ENCODE data around the gene CRYBB2. TPM values are rescaled to one million over a fixed set of nuclear protein-coding genes. Genes with fewer than 3 reads are reported as not detected.

Gene CRYBB2
- polyA plus RNA-seq, 1 of the 3 experiments (the other 2 are of a cell fraction): 0.69 TPM

- WGBS (ENCODE audit: low lambda C conversion rate): 63% methylated on average over 3 of the region's 3 CpGs
- H3K4me1 ChIP-seq (ENCODE audit: control insufficient read depth in 1 of 2, insufficient read depth in 2 of 2, low read depth in 1 of 2, low read length in 1 of 2): no peaks in the 10 kb centered on the region
- TF ChIP-seq EZH2phosphoT487 (IDR thresholded peaks at IDR 0.05; ENCODE audit: borderline replicate concordance, low read depth): no peak
- no peak for TF ChIP-seq MEF2A (IDR thresholded peaks at IDR 0.05; ENCODE audit: borderline replicate concordance, low read depth)
- TF ChIP-seq MXI1 (IDR thresholded peaks at IDR 0.05; ENCODE audit: low read depth, low read length): no peak
- TF ChIP-seq, protein P1, sequence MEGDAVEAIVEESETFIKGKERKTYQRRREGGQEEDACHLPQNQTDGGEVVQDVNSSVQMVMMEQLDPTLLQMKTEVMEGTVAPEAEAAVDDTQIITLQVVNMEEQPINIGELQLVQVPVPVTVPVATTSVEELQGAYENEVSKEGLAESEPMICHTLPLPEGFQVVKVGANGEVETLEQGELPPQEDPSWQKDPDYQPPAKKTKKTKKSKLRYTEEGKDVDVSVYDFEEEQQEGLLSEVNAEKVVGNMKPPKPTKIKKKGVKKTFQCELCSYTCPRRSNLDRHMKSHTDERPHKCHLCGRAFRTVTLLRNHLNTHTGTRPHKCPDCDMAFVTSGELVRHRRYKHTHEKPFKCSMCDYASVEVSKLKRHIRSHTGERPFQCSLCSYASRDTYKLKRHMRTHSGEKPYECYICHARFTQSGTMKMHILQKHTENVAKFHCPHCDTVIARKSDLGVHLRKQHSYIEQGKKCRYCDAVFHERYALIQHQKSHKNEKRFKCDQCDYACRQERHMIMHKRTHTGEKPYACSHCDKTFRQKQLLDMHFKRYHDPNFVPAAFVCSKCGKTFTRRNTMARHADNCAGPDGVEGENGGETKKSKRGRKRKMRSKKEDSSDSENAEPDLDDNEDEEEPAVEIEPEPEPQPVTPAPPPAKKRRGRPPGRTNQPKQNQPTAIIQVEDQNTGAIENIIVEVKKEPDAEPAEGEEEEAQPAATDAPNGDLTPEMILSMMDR (IDR thresholded peaks at IDR 0.05): no peak
- TF ChIP-seq FOXJ3 (CRISPR knock-in tag; IDR thresholded peaks at IDR 0.05): no peak
- TF ChIP-seq USF1 (IDR thresholded peaks at IDR 0.05; ENCODE audit: borderline replicate concordance, low read depth): no peak
- no peak for TF ChIP-seq RCOR1 (IDR thresholded peaks at IDR 0.05; ENCODE audit: low read length)
- no peak for TF ChIP-seq TCF12 (IDR thresholded peaks at IDR 0.05)
- no peak for TF ChIP-seq FOXM1 (IDR thresholded peaks at IDR 0.05; ENCODE audit: low read depth)
- H3K9me3 ChIP-seq: no peaks in the 10 kb centered on the region
- H3K4me2 ChIP-seq: no peak overlapping the region
- no peak overlapping the region for H3K4me3 ChIP-seq (ENCODE audit: low read depth in 2 of 2, low read length in 1 of 2)
- no peaks in the 10 kb centered on the region for H3K36me3 ChIP-seq (replicated peaks in 1 of 2; ENCODE audit: control insufficient read depth in 1 of 2, insufficient read depth in 2 of 2, low read length in 1 of 2)
- POLR2A ChIA-PET: no interaction called here
- H3K9me2 ChIP-seq: no peaks in the 10 kb centered on the region
- no peak overlapping the region for H2AFZ ChIP-seq (ENCODE audit: low read depth)
- CTCF ChIA-PET: interaction anchor here (1.0 to 3.6 kb wide), 4 partner anchors 10 to 561 kb away, joined by 3 to 42 read pairs (median 5); no protein-coding TSS in a partner anchor
- H3K9ac ChIP-seq: no peak overlapping the region
- no peaks in the 10 kb centered on the region for H3F3A ChIP-seq (replicated peaks; ENCODE audit: insufficient read depth)
- no peaks in the 10 kb centered on the region for H3K79me2 ChIP-seq (ENCODE audit: insufficient read depth)
- DNase-seq: no peak
- no peaks in the 10 kb centered on the region for H3K27me3 ChIP-seq (ENCODE audit: insufficient read depth)
- H4K20me1 ChIP-seq (ENCODE audit: insufficient read depth): no peaks in the 10 kb centered on the region
- no peak overlapping the region for H3K27ac ChIP-seq (ENCODE audit: low read depth in 2 of 2, low read length in 1 of 2)
These were observed 7.1 kb upstream of the CRYBB2 start for GRCh38 chr22:25212337-25212736.

GRCh38 chr22:25213221-25213620 is 6.2 kb upstream of the CRYBB2 start:
- H3K4me3 ChIP-seq (ENCODE audit: low read depth in 2 of 2, low read length in 1 of 2): no peak overlapping the region
- no peak overlapping the region for H3K4me2 ChIP-seq
- WGBS (ENCODE audit: low lambda C conversion rate): 30% methylated on average over 3 of the region's 3 CpGs
- H3K36me3 ChIP-seq (replicated peaks in 1 of 2; ENCODE audit: control insufficient read depth in 1 of 2, insufficient read depth in 2 of 2, low read length in 1 of 2): no peaks in the 10 kb centered on the region
- H3K9me3 ChIP-seq: no peaks in the 10 kb centered on the region
- H3F3A ChIP-seq (replicated peaks; ENCODE audit: insufficient read depth): no peaks in the 10 kb centered on the region
- DNase-seq: no peak
- H3K4me1 ChIP-seq (ENCODE audit: control insufficient read depth in 1 of 2, insufficient read depth in 2 of 2, low read depth in 1 of 2, low read length in 1 of 2): no peaks in the 10 kb centered on the region
- no peaks in the 10 kb centered on the region for H3K9me2 ChIP-seq
- ChIA-PET POLR2A (no interaction called here), CTCF (interaction anchor here (1.0 to 3.6 kb wide), 5 partner anchors 11 to 560 kb away, joined by 3 to 42 read pairs (median 5); no protein-coding TSS in a partner anchor)
- no peak overlapping the region for H3K27ac ChIP-seq (ENCODE audit: low read depth in 2 of 2, low read length in 1 of 2)
- no peak overlapping the region for H2AFZ ChIP-seq (ENCODE audit: low read depth)
- no peaks in the 10 kb centered on the region for H3K27me3 ChIP-seq (ENCODE audit: insufficient read depth)
- no peak overlapping the region for H3K9ac ChIP-seq
- H3K79me2 ChIP-seq (ENCODE audit: insufficient read depth): no peaks in the 10 kb centered on the region
- H4K20me1 ChIP-seq (ENCODE audit: insufficient read depth): no peaks in the 10 kb centered on the region
- TF ChIP-seq SIN3A (IDR thresholded peaks at IDR 0.05; ENCODE audit: borderline replicate concordance, low read depth, low read length) (no peak), GABPA (IDR thresholded peaks at IDR 0.05; ENCODE audit: low read depth) (no peak), TCF12 (IDR thresholded peaks at IDR 0.05) (no peak), ELF1 (IDR thresholded peaks at IDR 0.05) (no peak), SMC3 (IDR thresholded peaks at IDR 0.05; ENCODE audit: low read depth, low read length) (no peak), FOSL2 (IDR thresholded peaks at IDR 0.05; ENCODE audit: borderline replicate concordance, low read depth) (no peak), TEAD4 (IDR thresholded peaks at IDR 0.05; ENCODE audit: borderline replicate concordance, insufficient read depth) (no peak), RFX5 (IDR thresholded peaks at IDR 0.05; ENCODE audit: low read length) (no peak), EZH2phosphoT487 (IDR thresholded peaks at IDR 0.05; ENCODE audit: borderline replicate concordance, low read depth) (no peak), FOXJ3 (CRISPR knock-in tag; IDR thresholded peaks at IDR 0.05) (no peak), REST (IDR thresholded peaks at IDR 0.05; ENCODE audit: low read depth, low read length) (no peak), NRF1 (IDR thresholded peaks at IDR 0.05; ENCODE audit: low read depth, low read length) (no peak)
- TF ChIP-seq, protein P2, sequence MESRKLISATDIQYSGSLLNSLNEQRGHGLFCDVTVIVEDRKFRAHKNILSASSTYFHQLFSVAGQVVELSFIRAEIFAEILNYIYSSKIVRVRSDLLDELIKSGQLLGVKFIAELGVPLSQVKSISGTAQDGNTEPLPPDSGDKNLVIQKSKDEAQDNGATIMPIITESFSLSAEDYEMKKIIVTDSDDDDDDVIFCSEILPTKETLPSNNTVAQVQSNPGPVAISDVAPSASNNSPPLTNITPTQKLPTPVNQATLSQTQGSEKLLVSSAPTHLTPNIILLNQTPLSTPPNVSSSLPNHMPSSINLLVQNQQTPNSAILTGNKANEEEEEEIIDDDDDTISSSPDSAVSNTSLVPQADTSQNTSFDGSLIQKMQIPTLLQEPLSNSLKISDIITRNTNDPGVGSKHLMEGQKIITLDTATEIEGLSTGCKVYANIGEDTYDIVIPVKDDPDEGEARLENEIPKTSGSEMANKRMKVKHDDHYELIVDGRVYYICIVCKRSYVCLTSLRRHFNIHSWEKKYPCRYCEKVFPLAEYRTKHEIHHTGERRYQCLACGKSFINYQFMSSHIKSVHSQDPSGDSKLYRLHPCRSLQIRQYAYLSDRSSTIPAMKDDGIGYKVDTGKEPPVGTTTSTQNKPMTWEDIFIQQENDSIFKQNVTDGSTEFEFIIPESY (IDR thresholded peaks at IDR 0.05; ENCODE audit: borderline replicate concordance, low read depth): no peak
- TF ChIP-seq, protein P3, sequence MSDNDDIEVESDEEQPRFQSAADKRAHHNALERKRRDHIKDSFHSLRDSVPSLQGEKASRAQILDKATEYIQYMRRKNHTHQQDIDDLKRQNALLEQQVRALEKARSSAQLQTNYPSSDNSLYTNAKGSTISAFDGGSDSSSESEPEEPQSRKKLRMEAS (IDR thresholded peaks at IDR 0.05; ENCODE audit: low read depth): no peak

All from SK-N-SH (cell line).